ENCODE data around the gene RAB5IF.

DNA sequence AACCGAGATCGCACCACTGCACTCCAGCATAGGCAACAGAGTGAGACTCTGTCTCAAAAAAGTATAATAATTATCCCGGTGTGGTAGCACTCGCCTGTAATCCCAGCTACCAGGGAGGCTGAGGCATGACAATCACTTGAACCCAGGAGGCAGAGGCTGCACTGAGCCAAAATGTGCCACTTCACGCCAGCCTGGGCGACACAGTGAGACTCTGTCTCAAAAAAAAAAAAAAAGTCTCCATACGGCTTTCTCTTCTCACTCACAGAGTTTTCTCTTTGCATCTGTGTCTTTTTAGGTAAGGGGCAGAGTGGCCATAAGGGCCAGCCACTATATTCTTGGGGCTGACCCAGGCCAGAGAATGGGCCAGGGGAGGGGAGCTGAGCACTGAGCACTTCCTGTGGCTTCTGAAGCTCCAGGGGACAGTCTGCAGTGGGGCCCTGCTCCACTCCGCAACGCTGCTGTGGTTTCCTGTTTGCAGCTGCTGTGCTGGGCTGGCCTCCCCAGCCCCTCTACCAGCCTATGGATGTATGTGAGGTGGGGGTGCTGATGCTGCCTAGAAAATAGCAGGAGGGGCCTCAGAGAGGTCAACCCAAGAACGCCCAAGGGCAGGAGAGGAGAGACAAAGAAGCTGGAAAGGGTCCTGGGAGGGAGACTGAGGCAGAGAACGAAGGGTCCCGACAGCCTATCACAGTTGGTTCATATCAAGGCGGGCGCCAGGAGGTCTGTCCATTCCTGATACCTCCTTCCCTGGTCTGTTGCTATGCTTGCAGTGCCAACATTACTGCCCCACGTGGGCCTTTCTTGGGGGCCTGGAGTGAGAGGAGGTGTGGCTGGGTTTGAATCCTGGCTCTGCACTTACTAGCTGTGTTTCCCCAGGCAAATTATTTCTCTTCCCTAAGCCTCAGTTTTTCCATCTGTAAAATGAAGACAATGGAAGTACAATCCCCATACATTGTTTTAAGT, 24.4 kb downstream of the RAB5IF start:
- TF ChIP-seq, protein P1, sequence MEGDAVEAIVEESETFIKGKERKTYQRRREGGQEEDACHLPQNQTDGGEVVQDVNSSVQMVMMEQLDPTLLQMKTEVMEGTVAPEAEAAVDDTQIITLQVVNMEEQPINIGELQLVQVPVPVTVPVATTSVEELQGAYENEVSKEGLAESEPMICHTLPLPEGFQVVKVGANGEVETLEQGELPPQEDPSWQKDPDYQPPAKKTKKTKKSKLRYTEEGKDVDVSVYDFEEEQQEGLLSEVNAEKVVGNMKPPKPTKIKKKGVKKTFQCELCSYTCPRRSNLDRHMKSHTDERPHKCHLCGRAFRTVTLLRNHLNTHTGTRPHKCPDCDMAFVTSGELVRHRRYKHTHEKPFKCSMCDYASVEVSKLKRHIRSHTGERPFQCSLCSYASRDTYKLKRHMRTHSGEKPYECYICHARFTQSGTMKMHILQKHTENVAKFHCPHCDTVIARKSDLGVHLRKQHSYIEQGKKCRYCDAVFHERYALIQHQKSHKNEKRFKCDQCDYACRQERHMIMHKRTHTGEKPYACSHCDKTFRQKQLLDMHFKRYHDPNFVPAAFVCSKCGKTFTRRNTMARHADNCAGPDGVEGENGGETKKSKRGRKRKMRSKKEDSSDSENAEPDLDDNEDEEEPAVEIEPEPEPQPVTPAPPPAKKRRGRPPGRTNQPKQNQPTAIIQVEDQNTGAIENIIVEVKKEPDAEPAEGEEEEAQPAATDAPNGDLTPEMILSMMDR (conservative IDR thresholded peaks at IDR 0.05), result no peak
- no peak for TF ChIP-seq ZFX (IDR thresholded peaks at IDR 0.05)
